CD14-positive monocyte (primary cell): Measurements from ENCODE around the gene PTK6. TPM values are rescaled to one million over a fixed set of nuclear protein-coding genes. Genes with fewer than 3 reads are reported as not detected.

ENCODE experiments used
- DNase-seq, 3 donors: peaks; one replicate each; pipeline ENCODE4 v3.0.0-alpha.2; 2011 to 2022
- H2AFZ ChIP-seq: 2 replicates; pipeline ENCODE4 v1.6.0; 2012; ENCODE audit warnings: mild to moderate bottlenecking, low read depth, low read length, inconsistent platforms; ENCODE audit not compliant: insufficient read depth, poor library complexity, severe bottlenecking
- H3K27ac ChIP-seq, 2 donors: 1 replicate in 1 of 2; 2 replicates in 1 of 2; pipeline ENCODE4 v1.5.1; 2012 to 2013; ENCODE audit warnings: low read length in 2 of 2, control low read depth in 1 of 2, inconsistent platforms in 1 of 2, low read depth in 1 of 2, mild to moderate bottlenecking in 1 of 2
- H3K27me3 ChIP-seq, 2 donors: one replicate each; pipeline versions ENCODE4 v1.6.0 to v1.6.1; 2011 to 2013; ENCODE audit warnings: low read length in 2 of 2; ENCODE audit not compliant: control insufficient read depth in 2 of 2, insufficient read depth in 2 of 2
- H3K36me3 ChIP-seq, 2 donors: replicated peaks in 1 of 2; 1 replicate in 1 of 2; 2 replicates in 1 of 2; pipeline versions ENCODE4 v1.5.1 to v1.6.1; 2012 to 2013; ENCODE audit warnings: low read length in 2 of 2, control low read depth in 1 of 2, inconsistent platforms in 1 of 2, mild to moderate bottlenecking in 1 of 2; ENCODE audit not compliant: insufficient read depth in 2 of 2, control insufficient read depth in 1 of 2
- H3K4me1 ChIP-seq, 2 donors: 1 replicate in 1 of 2; 2 replicates in 1 of 2; pipeline versions ENCODE4 v1.5.1 to v1.6.1; 2012 to 2013; ENCODE audit warnings: low read length in 2 of 2, control low read depth in 1 of 2, inconsistent platforms in 1 of 2, mild to moderate bottlenecking in 1 of 2, moderate library complexity in 1 of 2; ENCODE audit not compliant: insufficient read depth in 2 of 2, control insufficient read depth in 1 of 2
- H3K4me2 ChIP-seq: replicated peaks from 2 replicates; pipeline ENCODE3; 2012; ENCODE audit warnings: low read length, moderate library complexity, mild to moderate bottlenecking; ENCODE audit not compliant: poor library complexity, severe bottlenecking; ENCODE audit errors: extremely low read depth
- H3K4me3 ChIP-seq, 3 experiments: fragments of 200-600 bp in 1 of 3; sonication (generic) in 1 of 3; replicated peaks in 1 of 3; 1 replicate in 2 of 3; 2 replicates in 1 of 3; pipeline ENCODE4 v1.5.1; 2011 to 2013; ENCODE audit warnings: low read length in 3 of 3, mild to moderate bottlenecking in 3 of 3, control low read depth in 2 of 3, low read depth in 2 of 3, inconsistent platforms in 1 of 3, moderate library complexity in 1 of 3
- H3K79me2 ChIP-seq: 2 replicates; pipeline ENCODE4 v1.6.0; 2012; ENCODE audit warnings: mild to moderate bottlenecking, control low read depth, inconsistent platforms, low read length, moderate library complexity; ENCODE audit not compliant: insufficient read depth
- H3K9ac ChIP-seq: 2 replicates; pipeline ENCODE4 v1.6.0; 2017; ENCODE audit warnings: low read length, mild to moderate bottlenecking; ENCODE audit not compliant: insufficient read depth, poor library complexity, severe bottlenecking
- H3K9me3 ChIP-seq, 2 donors: replicated peaks in 1 of 2; 1 replicate in 1 of 2; 2 replicates in 1 of 2; pipeline versions ENCODE4 v1.5.1 to v1.6.1; 2012 to 2013; ENCODE audit warnings: low read length in 2 of 2, control low read depth in 1 of 2; ENCODE audit not compliant: control insufficient read depth in 1 of 2, insufficient read depth in 1 of 2
- H4K20me1 ChIP-seq: 2 replicates; pipeline ENCODE4 v1.6.0; 2012; ENCODE audit warnings: mild to moderate bottlenecking, low read length, control low read depth, moderate library complexity; ENCODE audit not compliant: insufficient read depth
- H3K27ac Mint-ChIP-seq, 7 donors: one replicate each; pipeline ENCODE4 v1.8.0; 2020; ENCODE audit warnings: mild to moderate bottlenecking in 7 of 7, mixed read lengths in 7 of 7, moderate library complexity in 6 of 7, inconsistent platforms in 2 of 7
- H3K27me3 Mint-ChIP-seq, 3 donors: one replicate each; pipeline ENCODE4 v1.8.0; 2021 to 2022; ENCODE audit warnings: low read depth in 3 of 3, mild to moderate bottlenecking in 3 of 3, mixed read lengths in 3 of 3, moderate library complexity in 3 of 3, inconsistent platforms in 1 of 3
- H3K36me3 Mint-ChIP-seq, 2 donors: one replicate each; pipeline ENCODE4 v1.8.0; 2020; ENCODE audit warnings: mixed read lengths in 2 of 2, inconsistent platforms in 1 of 2, mild to moderate bottlenecking in 1 of 2
- H3K4me1 Mint-ChIP-seq: one replicate; pipeline ENCODE4 v1.8.0; 2020; ENCODE audit warnings: mild to moderate bottlenecking, mixed read lengths
- H3K4me3 Mint-ChIP-seq, 2 donors: one replicate each; pipeline ENCODE4 v1.8.0; 2020; ENCODE audit warnings: mild to moderate bottlenecking in 2 of 2, mixed read lengths in 2 of 2, moderate library complexity in 1 of 2
- H3K9me3 Mint-ChIP-seq, 7 donors: one replicate each; pipeline ENCODE4 v1.8.0; 2020 to 2022; ENCODE audit warnings: mixed read lengths in 7 of 7, mild to moderate bottlenecking in 6 of 7, moderate library complexity in 6 of 7, inconsistent platforms in 2 of 7
- CTCF ChIP-seq: fragments of 200-600 bp; IDR thresholded peaks from one replicate; pipeline ENCODE4 v1.8.0; 2022; ENCODE audit warnings: antibody characterized with exemption, mild to moderate bottlenecking
- WGBS: methylation state at CpG from one replicate; pipeline ENCODE4 v1.1.5; 2013; ENCODE audit warnings: missing lambda C conversion rate; ENCODE audit not compliant: insufficient coverage; 5-methylcytosine and 5-hydroxymethylcytosine counted together
- intact Hi-C, 2 donors: fragments of 100-400 bp; cut with micrococcal nuclease; formaldehyde crosslinking; loops; one replicate each; pipeline versions ENCODE4 v1.15.0 to v1.15.1; 2023
- polyA plus RNA-seq, 3 donors: library from polyadenylated mRNA; depleted of rRNA in 1 of 3; unstranded in 2 of 3; stranded (reverse) in 1 of 3; fragments of 300-500 nt in 2 of 3; fragments of >200 nt in 1 of 3; fragmentation: Illumina TruSeq in 2 of 3; gene quantifications; 1 replicate in 2 of 3; 2 replicates in 1 of 3; pipeline ENCODE4 v1.2.3, GENCODE V29; 2012 to 2021

Gene PTK6
- polyA plus RNA-seq, 3 donors = 0.66 to 4.1 (median 1.5) TPM

- no peak overlapping the region for H3K9ac ChIP-seq
- peaks cover 0 to 43% of the 10 kb centered on the region in 2 donors for H3K27me3 ChIP-seq
- no peaks in the 10 kb centered on the region for H3K79me2 ChIP-seq
- no peaks in the 10 kb centered on the region for H3K36me3 ChIP-seq
- no peak overlapping the region for H3K4me2 ChIP-seq
- Mint-ChIP-seq H3K27ac (no peak overlapping the region), H3K27me3 (peaks cover 26 to 73% (median 44%) of the 10 kb centered on the region in 3 donors), H3K4me1 (peaks cover 2% of the 10 kb centered on the region), H3K36me3 (no peaks in the 10 kb centered on the region), H3K4me3 (peak overlapping the region in 1 of 2 donors; percentile 42), H3K9me3 (peaks cover 0 to 3% (median 0%) of the 10 kb centered on the region in 7 donors)
- 93% methylated on average over 19 of the region's 20 CpGs for WGBS
- no peak overlapping the region for H3K27ac ChIP-seq
- intact Hi-C loops = no loop called here
- no peaks in the 10 kb centered on the region for H3K9me3 ChIP-seq
- DNase-seq = no peak
- H3K4me3 ChIP-seq = no peak overlapping the region
- no peaks in the 10 kb centered on the region for H3K4me1 ChIP-seq
- no peak overlapping the region for H2AFZ ChIP-seq
- H4K20me1 ChIP-seq = no peaks in the 10 kb centered on the region
- no peak for TF ChIP-seq CTCF
Observed at GRCh38 chr20:63546256-63546955, 9.2 kb upstream of the PTK6 start.

- Mint-ChIP-seq H3K4me1 (peaks cover 2% of the 10 kb centered on the region), H3K4me3 (no peak overlapping the region)
- no peaks in the 10 kb centered on the region for H3K4me1 ChIP-seq
Observed at GRCh38 chr20:63545814-63546213, 8.6 kb upstream of the PTK6 start.

More at GRCh38 chr20:63545814-63546213, 8.6 kb upstream of the PTK6 start:
- Mint-ChIP-seq H3K36me3 (no peaks in the 10 kb centered on the region), H3K27ac (no peak overlapping the region), H3K9me3 (peaks cover 0 to 3% (median 0%) of the 10 kb centered on the region in 7 donors), H3K27me3 (peaks cover 24 to 69% (median 41%) of the 10 kb centered on the region in 3 donors)
- no peak overlapping the region for H3K4me3 ChIP-seq
- H3K36me3 ChIP-seq = no peaks in the 10 kb centered on the region
- intact Hi-C loops = no loop called here
- no peaks in the 10 kb centered on the region for H3K79me2 ChIP-seq
- no peak overlapping the region for H3K4me2 ChIP-seq
- H2AFZ ChIP-seq = no peak overlapping the region
- no peaks in the 10 kb centered on the region for H3K9me3 ChIP-seq
- no peak overlapping the region for H3K27ac ChIP-seq
- TF ChIP-seq CTCF = no peak
- 58% methylated on average over 6 of the region's 6 CpGs for WGBS
- no peaks in the 10 kb centered on the region for H4K20me1 ChIP-seq
- peaks cover 0 to 39% of the 10 kb centered on the region in 2 donors for H3K27me3 ChIP-seq
- no peak for DNase-seq
- no peak overlapping the region for H3K9ac ChIP-seq
